Measurements from ENCODE around the gene NOTCH1. TPM values are rescaled to one million over a fixed set of nuclear protein-coding genes. Genes with fewer than 3 reads are reported as not detected.

Gene NOTCH1
- total and polyA plus RNA-seq, 2 of the 4 experiments (the other 2 are of a cell fraction), result 1.8 to 6.0 TPM

DNA sequence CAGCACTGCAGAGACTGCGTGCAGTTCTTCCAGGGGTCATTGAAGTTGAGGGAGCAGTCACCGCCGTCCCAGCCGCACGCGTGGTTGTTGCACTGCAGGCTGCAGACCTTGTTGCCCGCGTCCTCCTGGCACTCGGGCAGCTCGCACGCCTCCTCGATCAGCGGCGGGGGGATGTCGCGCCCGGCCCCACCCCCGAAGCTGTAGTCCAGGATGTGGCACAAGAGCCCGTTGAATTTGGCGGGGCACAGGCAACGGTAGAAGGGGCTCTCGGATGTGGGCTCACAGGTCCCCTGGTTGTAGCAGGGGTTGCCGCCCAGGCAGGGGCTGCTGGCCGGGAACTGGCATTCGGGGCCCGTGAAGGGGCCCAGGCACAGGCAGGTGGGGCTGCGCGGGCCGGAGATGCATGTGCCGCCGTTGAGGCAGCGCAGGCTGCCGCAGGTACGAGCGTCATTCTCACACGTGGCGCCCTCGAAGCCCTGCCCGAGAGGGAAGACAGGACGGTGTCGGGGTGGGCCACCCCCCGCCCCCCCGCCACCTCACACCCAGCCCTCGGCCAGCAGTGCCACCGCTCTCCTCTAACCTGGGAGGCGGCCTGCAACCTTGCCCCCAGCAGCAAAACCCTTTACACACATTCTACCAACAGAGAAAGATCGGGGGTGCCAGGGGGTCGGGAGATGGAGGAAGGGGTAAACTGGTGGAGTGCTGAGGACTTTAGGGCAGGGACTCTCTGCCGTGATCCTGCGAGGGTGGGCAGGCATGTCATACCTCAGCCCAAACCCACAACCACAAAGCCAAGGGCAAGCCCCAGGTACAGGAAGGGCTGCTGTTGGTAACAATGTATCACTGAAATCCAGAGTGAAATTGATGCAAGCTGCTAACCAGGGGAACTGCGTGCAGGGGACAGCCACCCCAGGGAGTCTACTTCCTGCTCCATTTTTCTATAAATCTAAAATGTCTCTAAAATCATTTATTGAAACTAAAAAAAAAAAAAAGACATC, 40.1 kb downstream of the NOTCH1 start (continued):
- no peak for TF ChIP-seq RCOR1 (IDR thresholded peaks at IDR 0.05; ENCODE audit: insufficient replicate concordance, low read length)

DNA sequence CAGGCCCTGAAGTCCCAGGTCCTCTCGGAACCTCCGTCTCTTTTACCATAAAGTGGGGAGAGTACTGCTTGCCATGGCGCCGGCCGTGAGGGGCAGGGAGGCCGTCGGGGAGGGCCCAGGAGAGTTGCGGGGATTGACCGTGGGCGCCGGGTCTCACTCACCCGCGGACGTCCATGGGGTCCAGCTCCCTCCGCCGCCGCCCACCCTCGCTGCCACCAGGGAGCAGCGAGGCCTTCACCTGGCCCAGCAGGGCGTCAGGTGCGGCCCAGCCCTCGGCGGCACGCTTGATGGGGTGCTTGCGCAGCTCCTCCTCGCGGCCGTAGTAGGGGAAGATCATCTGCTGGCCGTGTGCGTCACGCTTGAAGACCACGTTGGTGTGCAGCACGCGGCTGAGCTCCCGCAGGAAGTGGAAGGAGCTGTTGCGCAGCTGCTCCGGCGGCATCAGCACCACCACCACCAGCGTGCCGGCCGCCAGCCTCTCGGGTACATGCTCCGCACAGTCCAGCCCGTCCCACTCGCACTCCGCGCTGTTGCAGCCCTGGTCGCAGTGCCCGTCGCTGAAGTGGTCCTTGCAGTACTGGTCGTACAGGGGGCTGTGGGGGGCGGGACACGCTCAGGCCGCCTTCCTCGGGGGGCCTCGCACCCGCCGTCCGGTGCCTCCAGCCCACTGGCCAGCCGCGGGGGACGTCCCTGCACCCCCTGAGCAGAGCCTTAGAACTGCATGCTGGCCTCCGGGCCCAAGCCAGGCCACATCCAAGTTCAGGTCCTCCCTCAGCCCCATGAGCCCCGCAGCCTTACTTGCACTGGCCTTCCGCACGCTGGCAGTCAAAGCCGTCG, 41.1 kb downstream of the NOTCH1 start:
- Histone ChIP-seq H3K4me3 (ENCODE audit: insufficient read depth, low read depth, low read length) (no peak overlapping the region), H3K56ac (ENCODE audit: extremely low read depth, insufficient read depth, low read length) (no peak overlapping the region), H2AFZ (replicated peaks; ENCODE audit: low read length, poor library complexity) (no peak overlapping the region), H3K9ac (ENCODE audit: low read depth, low read length) (no peak overlapping the region), H3K4me2 (ENCODE audit: low read depth, low read length) (no peak overlapping the region), H4K5ac (ENCODE audit: low read depth, low read length) (no peak overlapping the region), H3K9me1 (ENCODE audit: insufficient read depth, low read length) (no peaks in the 10 kb centered on the region), H2AK9ac (replicated peaks; ENCODE audit: low read depth, low read length, poor library complexity) (no peak overlapping the region), H2AK5ac (ENCODE audit: low read depth, low read length) (no peak overlapping the region), H4K20me1 (ENCODE audit: insufficient read depth, low read length) (no peaks in the 10 kb centered on the region), H3K4ac (ENCODE audit: low read depth, low read length) (no peak overlapping the region), H2BK20ac (ENCODE audit: low read depth, low read length) (no peak overlapping the region), H3K14ac (replicated peaks; ENCODE audit: low read depth, low read length) (no peak overlapping the region), H3K18ac (ENCODE audit: low read depth, low read length) (no peak overlapping the region), H3K9me3 (ENCODE audit: control insufficient read depth, insufficient read depth, low read length) (no peaks in the 10 kb centered on the region), H3K36me3 (ENCODE audit: control insufficient read depth, insufficient read depth, low read length) (peaks cover 76% of the 10 kb centered on the region), H3K4me1 (ENCODE audit: control insufficient read depth, insufficient read depth, low read length) (no peaks in the 10 kb centered on the region), H4K91ac (ENCODE audit: insufficient read depth, low read depth, low read length) (no peak overlapping the region), H2BK5ac (ENCODE audit: low read depth, low read length, poor library complexity, severe bottlenecking) (no peak overlapping the region), H3K23ac (ENCODE audit: low read depth, low read length) (no peak overlapping the region), H3K79me1 (ENCODE audit: low read depth in 1 of 2, low read length in 2 of 2) (no peaks in the 10 kb centered on the region), H3K27me3 (ENCODE audit: control insufficient read depth, insufficient read depth, low read length) (no peaks in the 10 kb centered on the region), H4K8ac (ENCODE audit: low read depth in 2 of 2, low read length in 2 of 2) (no peak overlapping the region), H2BK120ac (ENCODE audit: low read depth, low read length) (no peak overlapping the region), H3K27ac (ENCODE audit: insufficient read depth, low read length) (no peak overlapping the region), H2BK15ac (ENCODE audit: low read depth, low read length) (no peak overlapping the region)
- ChIA-PET POLR2A (ENCODE audit: unreplicated experiment) (no interaction called here), CTCF (interaction anchor here (1.1 kb wide), 1 partner anchor 17 kb away, joined by 3 read pairs; no protein-coding TSS in a partner anchor)
- DNase-seq, result no peak
- BruUV-seq (replicated peaks), result no TSS peak
- 96% methylated on average over 54 of the region's 68 CpGs; no CpG with 5 or more reads in 1 of the 2 experiments for WGBS, 2 experiments (ENCODE audit: extremely low coverage in 2 of 2, insufficient read length in 1 of 2)
- in situ Hi-C loops (cut with MboI; ENCODE audit: low sequenced_read_pairs) (no loop called here), intact Hi-C loops (cut with micrococcal nuclease) (no loop called here), dilution Hi-C loops (cut with HindIII; ENCODE audit: low sequenced_read_pairs, unreplicated experiment) (no loop called here)
- no peak for ATAC-seq (ENCODE audit: low read depth)
- no peak for TF ChIP-seq NFE2L2 (IDR thresholded peaks at IDR 0.05; ENCODE audit: low read depth, low read length)
- TF ChIP-seq MAZ (IDR thresholded peaks at IDR 0.05; ENCODE audit: borderline replicate concordance, low read depth, low read length), result no peak
- TF ChIP-seq, protein P1, sequence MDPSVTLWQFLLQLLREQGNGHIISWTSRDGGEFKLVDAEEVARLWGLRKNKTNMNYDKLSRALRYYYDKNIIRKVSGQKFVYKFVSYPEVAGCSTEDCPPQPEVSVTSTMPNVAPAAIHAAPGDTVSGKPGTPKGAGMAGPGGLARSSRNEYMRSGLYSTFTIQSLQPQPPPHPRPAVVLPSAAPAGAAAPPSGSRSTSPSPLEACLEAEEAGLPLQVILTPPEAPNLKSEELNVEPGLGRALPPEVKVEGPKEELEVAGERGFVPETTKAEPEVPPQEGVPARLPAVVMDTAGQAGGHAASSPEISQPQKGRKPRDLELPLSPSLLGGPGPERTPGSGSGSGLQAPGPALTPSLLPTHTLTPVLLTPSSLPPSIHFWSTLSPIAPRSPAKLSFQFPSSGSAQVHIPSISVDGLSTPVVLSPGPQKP (IDR thresholded peaks at IDR 0.05; ENCODE audit: borderline replicate concordance, low read depth, low read length), result no peak
- no peak for TF ChIP-seq CHD1 (IDR thresholded peaks at IDR 0.05; ENCODE audit: low read depth, low read length)
- no peak for TF ChIP-seq MXI1 (IDR thresholded peaks at IDR 0.05; ENCODE audit: borderline replicate concordance, low read depth, low read length)
- no peak for TF ChIP-seq RFX5 (IDR thresholded peaks at IDR 0.05; ENCODE audit: low read depth, low read length)
- TF ChIP-seq FOS (IDR thresholded peaks at IDR 0.05; ENCODE audit: low read depth, low read length), result no peak
- TF ChIP-seq MAFK (IDR thresholded peaks at IDR 0.05; ENCODE audit: low read depth, low read length), result no peak
- TF ChIP-seq SMC3 (IDR thresholded peaks at IDR 0.05; ENCODE audit: low read depth, low read length), result no peak
- TF ChIP-seq RCOR1 (IDR thresholded peaks at IDR 0.05; ENCODE audit: insufficient replicate concordance, low read length), result no peak
- no peak for TF ChIP-seq BHLHE40 (IDR thresholded peaks at IDR 0.05; ENCODE audit: low read depth, low read length)
- TF ChIP-seq CEBPB (IDR thresholded peaks at IDR 0.05; ENCODE audit: low read depth, low read length), result no peak

Data from IMR-90 (cell line).